ENCODE measurements around the gene PCDHB15.

GRCh38 chr5:141250576-141250975 lies 5.4 kb downstream of the PCDHB15 start:
- TF ChIP-seq POLR2AphosphoS5 (IDR thresholded peaks at IDR 0.05; ENCODE audit: low read depth) (no peak), GABPA (IDR thresholded peaks at IDR 0.05; ENCODE audit: low read depth) (no peak), REST (IDR thresholded peaks at IDR 0.05; ENCODE audit: insufficient replicate concordance, low read depth) (no peak), SPI1 (IDR thresholded peaks at IDR 0.05; ENCODE audit: borderline replicate concordance, low read depth) (no peak)
- TF ChIP-seq, protein P1, sequence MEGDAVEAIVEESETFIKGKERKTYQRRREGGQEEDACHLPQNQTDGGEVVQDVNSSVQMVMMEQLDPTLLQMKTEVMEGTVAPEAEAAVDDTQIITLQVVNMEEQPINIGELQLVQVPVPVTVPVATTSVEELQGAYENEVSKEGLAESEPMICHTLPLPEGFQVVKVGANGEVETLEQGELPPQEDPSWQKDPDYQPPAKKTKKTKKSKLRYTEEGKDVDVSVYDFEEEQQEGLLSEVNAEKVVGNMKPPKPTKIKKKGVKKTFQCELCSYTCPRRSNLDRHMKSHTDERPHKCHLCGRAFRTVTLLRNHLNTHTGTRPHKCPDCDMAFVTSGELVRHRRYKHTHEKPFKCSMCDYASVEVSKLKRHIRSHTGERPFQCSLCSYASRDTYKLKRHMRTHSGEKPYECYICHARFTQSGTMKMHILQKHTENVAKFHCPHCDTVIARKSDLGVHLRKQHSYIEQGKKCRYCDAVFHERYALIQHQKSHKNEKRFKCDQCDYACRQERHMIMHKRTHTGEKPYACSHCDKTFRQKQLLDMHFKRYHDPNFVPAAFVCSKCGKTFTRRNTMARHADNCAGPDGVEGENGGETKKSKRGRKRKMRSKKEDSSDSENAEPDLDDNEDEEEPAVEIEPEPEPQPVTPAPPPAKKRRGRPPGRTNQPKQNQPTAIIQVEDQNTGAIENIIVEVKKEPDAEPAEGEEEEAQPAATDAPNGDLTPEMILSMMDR (IDR thresholded peaks at IDR 0.05; ENCODE audit: insufficient read depth, low read length): no peak
